ENCODE results near the gene GRPEL2. TPM values are rescaled to one million over a fixed set of nuclear protein-coding genes. Genes with fewer than 3 reads are reported as not detected.

The GRPEL2 gene
- total and polyA plus RNA-seq, 2 experiments from 2014 or later, result 20.2 to 62.2 TPM

- no peak for TF ChIP-seq ZNF462 (CRISPR knock-in tag; IDR thresholded peaks at IDR 0.05)
These were observed 17.1 kb upstream of the GRPEL2 start (continued) for GRCh38 chr5:149328177-149328576.

GRCh38 chr5:149333711-149334443 lies 11.4 kb upstream of the GRPEL2 start:
- Histone ChIP-seq H3K9me2 (ENCODE audit: insufficient read depth) (no peaks in the 10 kb centered on the region), H4K20me1 (replicated peaks; ENCODE audit: insufficient read depth) (no peaks in the 10 kb centered on the region), H3K27me3 (ENCODE audit: insufficient read depth) (no peaks in the 10 kb centered on the region), H2AFZ (no peak overlapping the region), H3K4me2 (no peak overlapping the region), H3K4me3 (no peak overlapping the region), H3K36me3 (ENCODE audit: insufficient read depth) (no peaks in the 10 kb centered on the region), H3K79me2 (replicated peaks; ENCODE audit: insufficient read depth) (no peaks in the 10 kb centered on the region), H3F3A (replicated peaks; ENCODE audit: low read depth) (no peaks in the 10 kb centered on the region), H3K27ac (ENCODE audit: low read depth) (no peak overlapping the region), H3K4me1 (ENCODE audit: insufficient read depth) (no peaks in the 10 kb centered on the region)
- no peak overlapping the region for H3K27ac Mint-ChIP-seq
- H3K9me3 Mint-ChIP-seq, result no peaks in the 10 kb centered on the region
- H3K4me3 Mint-ChIP-seq, result no peak overlapping the region
- H3K4me1 Mint-ChIP-seq, result no peaks in the 10 kb centered on the region
- no peak for ATAC-seq
- H3K36me3 Mint-ChIP-seq (ENCODE audit: low read depth), result no peaks in the 10 kb centered on the region
- no peak for DNase-seq (ENCODE audit: low spot score)
- H3K27me3 Mint-ChIP-seq (ENCODE audit: insufficient read depth, low read depth, poor library complexity), result no peaks in the 10 kb centered on the region
- TF ChIP-seq JUNB (IDR thresholded peaks at IDR 0.05; ENCODE audit: unreplicated experiment) (no peak), CTCF (conservative IDR thresholded peaks at IDR 0.05; ENCODE audit: low read depth in 2 of 2) (no peak), ETS1 (IDR thresholded peaks at IDR 0.05) (no peak), ZNF462 (CRISPR knock-in tag; IDR thresholded peaks at IDR 0.05) (no peak), POLR2AphosphoS5 (IDR thresholded peaks at IDR 0.05; ENCODE audit: low read depth) (no peak)
